Measurements from ENCODE around the gene CYP11A1. TPM values are rescaled to one million over a fixed set of nuclear protein-coding genes. Genes with fewer than 3 reads are reported as not detected.

The CYP11A1 gene
- total and polyA plus RNA-seq, 10 of the 15 experiments (the other 5 are each of a cell fraction or from before 2014, with no cell fraction given) = 0.11 to 1.2 (median 0.23) TPM; not detected in 5

DNA sequence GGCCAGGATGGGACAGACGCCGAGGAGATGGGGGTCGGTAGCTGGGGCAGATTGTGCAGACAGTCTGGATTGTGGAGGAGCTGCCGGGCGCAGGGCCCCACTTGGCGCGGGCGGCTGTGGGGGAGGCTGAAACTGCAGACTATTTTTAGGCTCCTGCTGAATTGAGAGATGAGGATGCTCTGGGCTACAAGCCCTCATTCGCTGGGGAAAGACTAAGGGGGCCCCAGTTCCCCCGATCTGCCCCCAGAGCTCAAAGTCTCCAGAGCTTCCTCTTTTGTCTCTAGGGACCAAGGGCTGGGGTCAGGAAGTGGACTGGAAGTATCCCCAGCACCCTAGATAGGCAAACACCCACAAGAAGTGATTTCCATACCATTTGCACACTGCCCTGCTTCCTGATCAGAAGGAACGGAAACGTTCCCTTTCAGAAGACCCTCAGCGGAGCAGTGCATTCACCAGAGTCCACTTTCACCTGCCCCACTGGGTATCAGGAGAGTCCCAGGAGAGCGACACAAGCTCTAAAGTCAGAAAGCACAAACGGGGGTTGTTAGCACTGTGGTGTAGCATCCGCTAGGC, 36.6 kb upstream of the CYP11A1 start (continued):
- TF ChIP-seq, protein P1, sequence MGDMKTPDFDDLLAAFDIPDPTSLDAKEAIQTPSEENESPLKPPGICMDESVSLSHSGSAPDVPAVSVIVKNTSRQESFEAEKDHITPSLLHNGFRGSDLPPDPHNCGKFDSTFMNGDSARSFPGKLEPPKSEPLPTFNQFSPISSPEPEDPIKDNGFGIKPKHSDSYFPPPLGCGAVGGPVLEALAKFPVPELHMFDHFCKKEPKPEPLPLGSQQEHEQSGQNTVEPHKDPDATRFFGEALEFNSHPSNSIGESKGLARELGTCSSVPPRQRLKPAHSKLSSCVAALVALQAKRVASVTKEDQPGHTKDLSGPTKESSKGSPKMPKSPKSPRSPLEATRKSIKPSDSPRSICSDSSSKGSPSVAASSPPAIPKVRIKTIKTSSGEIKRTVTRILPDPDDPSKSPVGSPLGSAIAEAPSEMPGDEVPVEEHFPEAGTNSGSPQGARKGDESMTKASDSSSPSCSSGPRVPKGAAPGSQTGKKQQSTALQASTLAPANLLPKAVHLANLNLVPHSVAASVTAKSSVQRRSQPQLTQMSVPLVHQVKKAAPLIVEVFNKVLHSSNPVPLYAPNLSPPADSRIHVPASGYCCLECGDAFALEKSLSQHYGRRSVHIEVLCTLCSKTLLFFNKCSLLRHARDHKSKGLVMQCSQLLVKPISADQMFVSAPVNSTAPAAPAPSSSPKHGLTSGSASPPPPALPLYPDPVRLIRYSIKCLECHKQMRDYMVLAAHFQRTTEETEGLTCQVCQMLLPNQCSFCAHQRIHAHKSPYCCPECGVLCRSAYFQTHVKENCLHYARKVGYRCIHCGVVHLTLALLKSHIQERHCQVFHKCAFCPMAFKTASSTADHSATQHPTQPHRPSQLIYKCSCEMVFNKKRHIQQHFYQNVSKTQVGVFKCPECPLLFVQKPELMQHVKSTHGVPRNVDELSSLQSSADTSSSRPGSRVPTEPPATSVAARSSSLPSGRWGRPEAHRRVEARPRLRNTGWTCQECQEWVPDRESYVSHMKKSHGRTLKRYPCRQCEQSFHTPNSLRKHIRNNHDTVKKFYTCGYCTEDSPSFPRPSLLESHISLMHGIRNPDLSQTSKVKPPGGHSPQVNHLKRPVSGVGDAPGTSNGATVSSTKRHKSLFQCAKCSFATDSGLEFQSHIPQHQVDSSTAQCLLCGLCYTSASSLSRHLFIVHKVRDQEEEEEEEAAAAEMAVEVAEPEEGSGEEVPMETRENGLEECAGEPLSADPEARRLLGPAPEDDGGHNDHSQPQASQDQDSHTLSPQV (IDR thresholded peaks at IDR 0.05) = no peak
- TF ChIP-seq SPI1 (IDR thresholded peaks at IDR 0.05; ENCODE audit: borderline replicate concordance, insufficient read depth, low read depth, low read length) (peak; percentile 71; the same call in 1 of the 2 replicates), EGR1 (IDR thresholded peaks at IDR 0.05; ENCODE audit: borderline replicate concordance in 1 of 2, low read depth in 2 of 2, low read length in 2 of 2) (peak in 1 of 2 experiments; percentile 88; a peak in 2 of 3 replicates), SMARCA5 (IDR thresholded peaks at IDR 0.05) (no peak), KDM1A (IDR thresholded peaks at IDR 0.05; ENCODE audit: borderline replicate concordance) (no peak), EZH2 (IDR thresholded peaks at IDR 0.05; ENCODE audit: borderline replicate concordance, control insufficient read depth, low read depth, low read length) (no peak), NBN (IDR thresholded peaks at IDR 0.05) (0 out of 2 replicates have a peak, but pooled peaks have one; percentile 43), RBBP5 (conservative IDR thresholded peaks at IDR 0.05) (no peak), GATAD2B (conservative IDR thresholded peaks at IDR 0.05; ENCODE audit: low read depth) (peak; percentile 97), SUZ12 (IDR thresholded peaks at IDR 0.05; ENCODE audit: unreplicated experiment) (no peak), REST (IDR thresholded peaks at IDR 0.05; ENCODE audit: low read depth, low read length) (no peak), RFX5 (IDR thresholded peaks at IDR 0.05; ENCODE audit: low read depth, low read length) (no peak), YBX1 (IDR thresholded peaks at IDR 0.05) (no peak), NFXL1 (IDR thresholded peaks at IDR 0.05; ENCODE audit: borderline replicate concordance) (no peak)
- TF ChIP-seq, protein P2, sequence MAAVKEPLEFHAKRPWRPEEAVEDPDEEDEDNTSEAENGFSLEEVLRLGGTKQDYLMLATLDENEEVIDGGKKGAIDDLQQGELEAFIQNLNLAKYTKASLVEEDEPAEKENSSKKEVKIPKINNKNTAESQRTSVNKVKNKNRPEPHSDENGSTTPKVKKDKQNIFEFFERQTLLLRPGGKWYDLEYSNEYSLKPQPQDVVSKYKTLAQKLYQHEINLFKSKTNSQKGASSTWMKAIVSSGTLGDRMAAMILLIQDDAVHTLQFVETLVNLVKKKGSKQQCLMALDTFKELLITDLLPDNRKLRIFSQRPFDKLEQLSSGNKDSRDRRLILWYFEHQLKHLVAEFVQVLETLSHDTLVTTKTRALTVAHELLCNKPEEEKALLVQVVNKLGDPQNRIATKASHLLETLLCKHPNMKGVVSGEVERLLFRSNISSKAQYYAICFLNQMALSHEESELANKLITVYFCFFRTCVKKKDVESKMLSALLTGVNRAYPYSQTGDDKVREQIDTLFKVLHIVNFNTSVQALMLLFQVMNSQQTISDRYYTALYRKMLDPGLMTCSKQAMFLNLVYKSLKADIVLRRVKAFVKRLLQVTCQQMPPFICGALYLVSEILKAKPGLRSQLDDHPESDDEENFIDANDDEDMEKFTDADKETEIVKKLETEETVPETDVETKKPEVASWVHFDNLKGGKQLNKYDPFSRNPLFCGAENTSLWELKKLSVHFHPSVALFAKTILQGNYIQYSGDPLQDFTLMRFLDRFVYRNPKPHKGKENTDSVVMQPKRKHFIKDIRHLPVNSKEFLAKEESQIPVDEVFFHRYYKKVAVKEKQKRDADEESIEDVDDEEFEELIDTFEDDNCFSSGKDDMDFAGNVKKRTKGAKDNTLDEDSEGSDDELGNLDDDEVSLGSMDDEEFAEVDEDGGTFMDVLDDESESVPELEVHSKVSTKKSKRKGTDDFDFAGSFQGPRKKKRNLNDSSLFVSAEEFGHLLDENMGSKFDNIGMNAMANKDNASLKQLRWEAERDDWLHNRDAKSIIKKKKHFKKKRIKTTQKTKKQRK (IDR thresholded peaks at IDR 0.05; ENCODE audit: low read depth, low read length) = no peak
- TF ChIP-seq, protein P3, sequence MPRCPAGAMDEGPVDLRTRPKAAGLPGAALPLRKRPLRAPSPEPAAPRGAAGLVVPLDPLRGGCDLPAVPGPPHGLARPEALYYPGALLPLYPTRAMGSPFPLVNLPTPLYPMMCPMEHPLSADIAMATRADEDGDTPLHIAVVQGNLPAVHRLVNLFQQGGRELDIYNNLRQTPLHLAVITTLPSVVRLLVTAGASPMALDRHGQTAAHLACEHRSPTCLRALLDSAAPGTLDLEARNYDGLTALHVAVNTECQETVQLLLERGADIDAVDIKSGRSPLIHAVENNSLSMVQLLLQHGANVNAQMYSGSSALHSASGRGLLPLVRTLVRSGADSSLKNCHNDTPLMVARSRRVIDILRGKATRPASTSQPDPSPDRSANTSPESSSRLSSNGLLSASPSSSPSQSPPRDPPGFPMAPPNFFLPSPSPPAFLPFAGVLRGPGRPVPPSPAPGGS (IDR thresholded peaks at IDR 0.05; ENCODE audit: borderline replicate concordance, insufficient read depth, low read depth, low read length, poor library complexity, severe bottlenecking) = peak; percentile 64
